ENCODE data around the gene TBX15. TPM values are rescaled to one million over a fixed set of nuclear protein-coding genes. Genes with fewer than 3 reads are reported as not detected.

Gene TBX15
- total and polyA plus RNA-seq, 2 experiments from 2014 or later: 0.21 TPM; not detected in 1

GRCh38 chr1:118973032-118973431 is 15.1 kb downstream of the TBX15 start:
- peaks cover 48% of the 10 kb centered on the region for H3K27me3 ChIP-seq (ENCODE audit: insufficient read depth)
- H3K4me2 ChIP-seq: no peak overlapping the region
- Mint-ChIP-seq H3K4me3 (no peak overlapping the region), H3K27ac (no peak overlapping the region), H3K9me3 (no peaks in the 10 kb centered on the region), H3K27me3 (ENCODE audit: insufficient read depth, low read depth, poor library complexity) (peaks cover 25% of the 10 kb centered on the region), H3K4me1 (no peaks in the 10 kb centered on the region), H3K36me3 (ENCODE audit: low read depth) (no peaks in the 10 kb centered on the region)
- no peaks in the 10 kb centered on the region for H3F3A ChIP-seq (replicated peaks; ENCODE audit: low read depth)
- DNase-seq (ENCODE audit: low spot score) (no peak), ATAC-seq (no peak)
- H3K4me1 ChIP-seq (ENCODE audit: insufficient read depth): no peaks in the 10 kb centered on the region
- H3K4me3 ChIP-seq: no peak overlapping the region
- no peak overlapping the region for H3K27ac ChIP-seq (ENCODE audit: low read depth)
- H4K20me1 ChIP-seq (replicated peaks; ENCODE audit: insufficient read depth): no peaks in the 10 kb centered on the region
- H2AFZ ChIP-seq: no peak overlapping the region
- H3K79me2 ChIP-seq (replicated peaks; ENCODE audit: insufficient read depth): no peaks in the 10 kb centered on the region
- H3K36me3 ChIP-seq (ENCODE audit: insufficient read depth): no peaks in the 10 kb centered on the region
- no peak for TF ChIP-seq POLR2AphosphoS5 (IDR thresholded peaks at IDR 0.05; ENCODE audit: low read depth)
- no peak for TF ChIP-seq ZNF331 (CRISPR knock-in tag; IDR thresholded peaks at IDR 0.05; ENCODE audit: low read depth)
- no peak for TF ChIP-seq ZNF462 (CRISPR knock-in tag; IDR thresholded peaks at IDR 0.05)
- TF ChIP-seq CTCF (conservative IDR thresholded peaks at IDR 0.05; ENCODE audit: low read depth in 2 of 2): no peak
- TF ChIP-seq EZH2phosphoT487 (IDR thresholded peaks at IDR 0.05; ENCODE audit: unreplicated experiment): no peak
- TF ChIP-seq ETS1 (IDR thresholded peaks at IDR 0.05): no peak
- no peak for TF ChIP-seq CREB1 (CRISPR knock-in tag; IDR thresholded peaks at IDR 0.05; ENCODE audit: low read depth)
- TF ChIP-seq JUNB (IDR thresholded peaks at IDR 0.05; ENCODE audit: unreplicated experiment): no peak
- no peak for TF ChIP-seq REST (IDR thresholded peaks at IDR 0.05; ENCODE audit: unreplicated experiment)
- no peak for TF ChIP-seq NANOG (IDR thresholded peaks at IDR 0.05; ENCODE audit: borderline replicate concordance)
- no peak for TF ChIP-seq STAT1 (IDR thresholded peaks at IDR 0.05; ENCODE audit: unreplicated experiment)
- no peak for TF ChIP-seq EZH2 (IDR thresholded peaks at IDR 0.05; ENCODE audit: low read depth, unreplicated experiment)
- TF ChIP-seq ZNF114 (CRISPR knock-in tag; IDR thresholded peaks at IDR 0.05): no peak
- no peaks in the 10 kb centered on the region for H3K9me2 ChIP-seq (ENCODE audit: insufficient read depth)

Measured in GM23338 (cell line).